Adrenal gland (tissue), 5 donors: ENCODE measurements around the gene KDM6B.
A peak's percentile ranks its signal among the peaks of the same experiment; 100 is the strongest.

Experiments used
- POLR2A ChIP-seq, 2 donors: fragments of 450-650 bp; IDR thresholded peaks; one replicate each; pipeline ENCODE4 v1.6.1; 2017; ENCODE audit warnings: antibody characterized with exemption in 2 of 2, mild to moderate bottlenecking in 2 of 2, moderate library complexity in 1 of 2
- TF ChIP-seq, protein P1 (sequence below), 6 experiments: fragments of 450-650 bp in 4 of 6; fragments of 200-600 bp in 2 of 6; sonication (generic) in 1 of 6; IDR thresholded peaks; 1 replicate in 5 of 6; 2 replicates in 1 of 6; pipeline versions ENCODE4 v1.5.1 to v1.8.0; 2016 to 2021; ENCODE audit warnings: antibody characterized with exemption in 6 of 6, mild to moderate bottlenecking in 2 of 6, moderate library complexity in 1 of 6
- donor health status: DM: no; HTN: no; CAD: no.

DNA sequence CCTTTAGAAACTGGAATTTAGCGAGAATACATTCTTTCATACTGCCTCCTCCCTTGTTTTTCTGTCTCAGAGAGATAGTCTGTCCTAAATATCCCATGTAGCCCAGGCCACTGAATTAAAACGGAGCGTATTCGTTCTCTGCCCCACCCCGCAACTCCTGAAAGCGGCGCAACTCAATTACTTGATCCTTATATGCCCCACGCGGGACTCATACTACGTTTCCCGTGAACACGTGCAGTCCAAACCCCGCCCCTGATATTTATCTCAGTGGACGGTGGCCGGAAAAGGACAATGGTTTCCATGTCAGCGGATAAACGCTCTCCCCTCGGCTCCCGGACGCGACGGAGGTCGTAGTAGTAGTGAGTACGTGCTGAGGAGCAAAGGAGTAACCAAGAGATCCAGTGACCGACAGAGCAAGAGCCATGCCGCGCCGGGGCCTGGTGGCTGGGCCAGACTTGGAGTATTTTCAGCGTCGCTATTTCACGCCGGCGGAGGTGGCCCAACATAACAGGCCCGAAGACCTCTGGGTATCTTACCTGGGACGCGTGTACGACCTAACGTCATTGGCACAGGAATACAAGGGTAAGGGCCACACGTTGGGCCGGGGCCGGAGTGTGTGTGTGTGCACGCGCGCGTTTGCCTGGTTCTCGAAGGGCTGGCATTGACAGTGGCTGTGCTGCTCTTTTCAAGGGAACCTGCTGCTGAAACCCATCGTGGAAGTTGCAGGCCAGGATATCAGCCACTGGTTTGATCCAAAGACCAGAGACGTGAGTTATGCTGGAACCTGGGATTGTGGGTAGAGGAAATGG lies 23.9 kb downstream of the KDM6B start, which contains the start of gene CYB5D1:
- peak; percentile 56 to 68 for TF ChIP-seq POLR2A (IDR thresholded peaks at IDR 0.05)
- TF ChIP-seq, protein P1, sequence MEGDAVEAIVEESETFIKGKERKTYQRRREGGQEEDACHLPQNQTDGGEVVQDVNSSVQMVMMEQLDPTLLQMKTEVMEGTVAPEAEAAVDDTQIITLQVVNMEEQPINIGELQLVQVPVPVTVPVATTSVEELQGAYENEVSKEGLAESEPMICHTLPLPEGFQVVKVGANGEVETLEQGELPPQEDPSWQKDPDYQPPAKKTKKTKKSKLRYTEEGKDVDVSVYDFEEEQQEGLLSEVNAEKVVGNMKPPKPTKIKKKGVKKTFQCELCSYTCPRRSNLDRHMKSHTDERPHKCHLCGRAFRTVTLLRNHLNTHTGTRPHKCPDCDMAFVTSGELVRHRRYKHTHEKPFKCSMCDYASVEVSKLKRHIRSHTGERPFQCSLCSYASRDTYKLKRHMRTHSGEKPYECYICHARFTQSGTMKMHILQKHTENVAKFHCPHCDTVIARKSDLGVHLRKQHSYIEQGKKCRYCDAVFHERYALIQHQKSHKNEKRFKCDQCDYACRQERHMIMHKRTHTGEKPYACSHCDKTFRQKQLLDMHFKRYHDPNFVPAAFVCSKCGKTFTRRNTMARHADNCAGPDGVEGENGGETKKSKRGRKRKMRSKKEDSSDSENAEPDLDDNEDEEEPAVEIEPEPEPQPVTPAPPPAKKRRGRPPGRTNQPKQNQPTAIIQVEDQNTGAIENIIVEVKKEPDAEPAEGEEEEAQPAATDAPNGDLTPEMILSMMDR (IDR thresholded peaks at IDR 0.05): no peak
